GM18520 (cell line): ENCODE data around the gene PLIN1.

Experiments
- ATAC-seq: cut with Tn5 transposase; IDR thresholded peaks from one replicate; pipeline ENCODE4 v1.9.1; 2021; ENCODE audit not compliant: unreplicated experiment

PLIN1 gene

DNA sequence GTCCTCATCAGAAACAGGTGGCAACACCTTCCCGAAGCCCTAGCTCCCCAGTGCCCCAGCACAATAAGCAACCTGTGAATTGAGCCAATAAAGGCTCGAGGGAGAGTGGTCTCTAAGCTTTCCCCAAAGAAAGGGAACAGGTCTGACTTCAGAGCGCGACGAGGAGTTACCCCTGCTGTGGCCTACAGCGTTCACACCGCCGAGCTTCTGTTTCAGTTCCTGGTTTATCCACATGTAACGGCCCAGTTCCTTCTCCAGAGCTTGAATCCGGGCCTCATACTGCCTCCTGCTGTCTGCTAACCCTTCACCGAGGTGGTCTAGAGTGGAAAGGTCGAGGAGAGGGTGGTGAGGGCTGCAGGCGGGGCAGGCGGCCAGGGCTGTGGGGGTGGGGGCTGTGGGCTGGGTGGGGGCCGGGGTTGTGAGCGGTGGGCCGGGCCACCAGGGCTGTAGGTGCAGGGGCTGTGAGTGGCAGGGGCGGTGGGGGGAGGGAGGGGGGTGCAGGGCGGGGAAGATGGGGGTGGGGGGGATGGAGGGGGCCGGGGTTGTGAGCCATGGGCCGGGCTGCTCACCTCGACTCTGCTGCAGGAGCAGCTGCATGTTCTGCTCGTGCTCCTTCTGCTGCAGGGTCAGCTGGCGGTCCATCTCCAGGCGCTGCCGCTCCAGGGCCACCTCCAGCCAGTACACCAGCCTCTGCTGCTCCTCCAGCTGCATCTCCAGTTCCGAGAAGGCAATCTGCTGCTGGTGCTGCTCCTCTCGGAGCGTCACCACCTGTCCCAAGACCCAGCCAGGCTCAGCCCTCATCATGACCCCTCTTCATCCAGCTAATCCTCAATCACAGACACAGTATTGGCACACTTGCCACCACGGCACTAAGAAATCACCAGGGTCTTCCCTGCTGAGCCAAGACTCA, 50.1 kb downstream of the PLIN1 start:
- no peak for ATAC-seq

DNA sequence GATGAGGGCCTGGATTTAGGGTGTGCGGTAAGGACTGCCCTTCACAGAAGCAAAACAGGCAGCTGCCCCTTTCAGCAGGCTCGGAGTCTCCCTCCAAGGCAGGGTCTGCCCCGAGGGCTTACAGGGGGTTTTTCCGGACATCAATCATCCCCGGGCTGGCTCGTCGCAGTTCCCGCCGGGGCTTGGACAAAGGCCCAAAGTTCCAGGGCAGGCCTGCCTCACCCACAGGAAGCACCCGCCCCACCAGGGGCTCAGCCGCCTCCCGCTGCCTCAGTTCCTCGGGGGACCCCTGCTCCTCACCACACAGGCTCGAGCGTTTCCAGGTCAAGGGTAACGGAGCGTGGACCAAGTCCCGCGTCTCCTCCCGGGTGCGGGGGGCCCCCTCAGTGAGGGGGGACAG, 50.9 kb downstream of the PLIN1 start:
- no peak for ATAC-seq

DNA sequence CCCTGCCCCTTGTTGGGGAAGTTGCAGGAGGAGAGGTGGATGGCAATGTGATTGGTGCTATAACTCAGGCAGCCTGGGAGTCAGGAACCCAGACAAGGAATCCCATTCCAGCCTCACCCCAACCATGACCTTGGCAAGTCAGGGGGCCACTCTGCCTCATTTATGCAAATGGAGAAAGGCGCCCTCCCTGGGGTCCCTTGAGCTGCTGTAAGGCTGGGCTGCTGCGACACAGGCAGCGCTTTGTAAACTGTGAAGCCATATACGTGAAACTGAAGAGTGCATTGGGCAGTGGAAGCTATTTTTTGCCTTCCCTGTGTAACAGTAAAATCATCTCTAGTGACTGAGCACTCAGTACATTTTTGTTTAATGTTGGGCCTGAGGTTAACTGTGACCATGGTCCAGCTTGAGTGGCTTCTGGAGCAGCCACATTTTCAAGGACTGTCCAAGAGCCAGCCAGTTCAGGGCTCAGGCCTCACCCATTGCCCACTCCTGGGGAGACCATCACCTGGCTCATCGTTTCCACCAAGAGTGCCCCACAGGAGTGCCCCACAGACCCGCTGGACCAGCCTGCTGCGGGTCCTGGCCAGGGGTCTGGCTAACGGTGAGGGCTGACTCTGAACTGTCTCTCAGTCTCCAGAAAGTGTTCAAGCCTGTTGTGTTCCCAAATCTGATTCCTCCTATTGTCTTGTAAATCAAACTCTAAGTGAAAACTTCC, 51.8 kb downstream of the PLIN1 start:
- ATAC-seq = no peak

DNA sequence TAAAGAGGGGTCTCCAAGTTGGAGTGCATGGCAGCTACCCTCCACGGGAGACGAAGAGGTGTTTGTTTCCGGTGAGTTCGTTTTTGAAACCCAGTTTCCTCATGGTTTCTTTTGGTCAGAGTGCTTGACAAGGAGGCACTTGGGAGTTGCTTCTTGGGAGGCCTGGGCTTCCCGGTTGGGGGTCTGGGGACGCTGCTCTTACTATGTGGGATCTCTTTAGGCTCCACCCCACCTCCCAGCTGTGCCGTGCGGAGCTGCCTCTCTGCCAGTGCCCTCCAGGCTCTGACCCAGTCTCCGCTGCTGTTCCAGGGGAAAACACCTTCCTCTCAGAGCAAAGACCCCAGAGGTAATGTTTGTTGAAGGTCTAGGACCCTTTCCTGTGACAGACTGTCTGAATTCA, 53.5 kb downstream of the PLIN1 start:
- ATAC-seq = no peak

DNA sequence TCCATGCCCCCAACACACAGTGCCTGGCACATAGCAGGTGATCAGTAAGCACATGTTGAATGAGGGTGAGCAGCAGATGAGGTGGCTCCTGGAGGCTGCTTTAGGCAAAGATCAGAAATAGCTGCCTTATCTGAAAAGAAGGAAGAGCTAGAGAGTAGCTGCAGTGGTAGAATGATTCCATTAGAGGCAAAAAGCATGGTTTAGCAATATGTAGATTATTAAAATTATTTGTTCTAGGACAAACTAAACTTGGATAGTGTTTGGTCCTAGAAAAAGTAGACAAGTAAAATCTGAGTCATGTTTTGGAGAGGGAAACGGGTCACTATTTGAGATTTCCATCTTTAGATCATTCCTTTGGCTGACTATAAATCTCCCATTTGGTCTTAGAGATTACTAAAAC, 56.0 kb downstream of the PLIN1 start:
- no peak for ATAC-seq

DNA sequence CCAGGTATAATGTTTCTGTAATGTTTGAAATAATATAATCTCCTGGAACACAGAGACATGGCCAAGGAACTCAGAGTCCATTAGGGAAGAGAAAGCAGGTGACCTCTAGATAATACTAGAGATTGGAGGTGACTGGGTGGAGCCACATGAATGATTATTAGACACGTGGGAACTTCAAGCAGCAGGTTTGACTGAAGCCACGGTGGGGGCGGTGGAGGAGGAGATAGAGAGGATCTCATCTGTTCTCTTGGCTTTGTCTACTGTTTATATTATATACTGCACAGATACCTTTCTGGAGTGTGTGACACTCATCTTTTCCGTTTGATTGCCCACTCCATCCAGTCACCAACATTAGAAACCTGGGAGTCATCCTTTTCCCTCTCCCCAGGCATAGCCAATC, 57.6 kb downstream of the PLIN1 start:
- no peak for ATAC-seq

DNA sequence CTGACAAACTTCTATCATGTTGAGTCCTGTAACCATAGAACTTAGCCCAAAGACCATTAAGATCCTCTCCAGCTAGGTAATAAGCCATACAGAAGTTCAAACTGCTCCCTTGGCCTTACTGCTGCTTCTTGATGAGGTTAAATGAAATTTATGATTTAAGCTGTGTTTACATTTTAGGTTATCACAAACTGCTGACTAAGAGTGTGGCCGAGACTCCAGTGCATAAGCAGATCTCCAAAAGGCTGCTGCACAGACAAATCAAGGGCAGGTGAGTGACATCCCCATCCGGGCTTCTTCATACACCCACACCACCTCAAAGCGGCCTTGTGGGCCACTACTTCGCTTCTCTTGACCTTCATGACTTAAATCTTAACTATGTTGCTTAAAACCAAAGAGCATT, 62.9 kb downstream of the PLIN1 start:
- no peak for ATAC-seq

DNA sequence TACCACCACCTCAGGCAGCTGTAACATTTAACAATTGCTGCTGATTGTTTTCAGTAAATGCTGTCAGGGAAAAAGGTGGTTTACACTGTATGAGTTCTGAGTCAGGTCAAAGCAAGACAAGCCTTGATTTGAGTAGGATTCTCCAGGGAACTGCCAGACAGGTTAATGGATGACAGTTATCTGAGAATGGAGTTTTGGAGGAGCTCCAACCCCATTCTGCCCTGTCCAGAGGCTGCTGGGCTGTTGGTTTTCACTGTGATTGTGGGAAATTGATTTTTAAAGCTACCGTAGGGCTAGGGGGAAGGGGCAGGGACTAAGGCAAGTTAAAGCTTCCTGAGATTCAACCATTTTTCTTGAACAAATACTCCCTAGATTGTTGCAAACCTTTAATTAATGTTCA, 64.0 kb downstream of the PLIN1 start:
- no peak for ATAC-seq
